PC-9 (cell line): ENCODE results near the gene LARGE1.

Source experiments
- CTCF ChIP-seq: fragments of 200-600 bp; sonication (generic); conservative IDR thresholded peaks from 2 replicates; pipeline ENCODE4 v1.6.1; 2017; ENCODE audit warnings: mixed run types, antibody characterized with exemption, mild to moderate bottlenecking, moderate library complexity
- EZH2 ChIP-seq: fragments of 200-600 bp; sonication (generic); IDR thresholded peaks from 2 replicates; pipeline ENCODE4 v1.8.0; 2017; ENCODE audit warnings: antibody characterized with exemption, low read depth

- no peak for TF ChIP-seq EZH2
- TF ChIP-seq CTCF: no peak
Observed at GRCh38 chr22:33786149-33786548, 134.1 kb downstream of the LARGE1 start.
